GM21723 (cell line): ENCODE results near the gene CPLX1.
"Not testable (repeated sequence)": the region's sequence is repeated elsewhere in the genome, so short reads cannot be mapped to it uniquely, and the experiment has no call there.

Source experiments
- ATAC-seq: cut with Tn5 transposase; IDR thresholded peaks from one replicate; pipeline ENCODE4 v1.9.1; 2021; ENCODE audit warnings: mild to moderate bottlenecking, moderate library complexity; ENCODE audit not compliant: unreplicated experiment

CPLX1 gene

GRCh38 chr4:763191-763810 lies 62.6 kb downstream of the CPLX1 start:
- no peak for ATAC-seq

DNA sequence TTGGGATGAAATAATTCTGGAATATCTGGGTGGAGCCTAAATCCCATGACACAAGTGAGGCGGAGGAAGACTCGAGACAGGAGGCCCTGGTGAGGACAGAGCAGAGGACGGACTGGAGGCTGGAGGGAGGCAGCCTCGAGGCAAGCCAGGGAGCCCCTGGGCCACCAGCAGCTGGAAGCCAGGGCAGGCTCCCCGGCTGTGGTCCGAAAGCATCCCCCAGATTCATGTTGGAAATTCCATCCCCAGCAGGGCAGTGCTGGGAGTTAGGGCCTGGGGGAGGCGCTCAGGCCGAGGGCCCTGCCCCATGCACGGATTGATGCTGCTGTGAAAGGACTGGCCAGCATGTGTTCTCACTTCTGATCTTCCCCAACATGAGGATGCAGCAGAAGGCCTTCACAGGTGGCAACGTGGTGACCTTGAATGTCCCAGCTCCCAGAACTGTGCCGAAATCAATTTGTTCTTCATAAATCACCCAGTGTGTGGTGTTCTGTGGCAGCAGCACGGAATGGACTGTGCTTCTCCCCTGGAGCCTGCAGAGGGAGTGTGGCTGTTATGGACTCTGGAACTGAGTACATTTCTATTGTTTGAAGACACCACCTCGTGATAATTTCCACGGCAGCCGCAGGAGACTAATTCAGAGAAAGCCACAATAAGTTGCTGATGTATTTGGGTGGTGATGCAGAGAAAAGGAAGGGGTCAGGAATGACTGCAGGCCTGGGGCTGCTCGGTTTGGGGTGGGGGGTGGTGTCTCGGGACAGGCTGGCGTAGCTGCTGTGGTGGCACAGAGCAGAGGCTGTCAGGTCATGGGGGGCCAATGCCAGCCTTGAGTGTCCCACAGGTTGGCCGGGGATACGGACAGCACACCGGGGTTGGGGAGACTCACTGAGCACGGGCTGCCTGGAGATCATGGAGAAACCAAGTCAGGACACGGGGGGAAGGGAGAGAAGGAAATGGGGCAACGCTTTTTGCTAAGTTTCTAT lies 63.4 kb downstream of the CPLX1 start:
- ATAC-seq: no peak

GRCh38 chr4:761739-762138 lies 64.2 kb downstream of the CPLX1 start:
- no peak for ATAC-seq

GRCh38 chr4:761086-761485 lies 64.8 kb downstream of the CPLX1 start:
- ATAC-seq: no peak

- no peak for ATAC-seq
Observed at GRCh38 chr4:760616-761015, 65.3 kb downstream of the CPLX1 start.

DNA sequence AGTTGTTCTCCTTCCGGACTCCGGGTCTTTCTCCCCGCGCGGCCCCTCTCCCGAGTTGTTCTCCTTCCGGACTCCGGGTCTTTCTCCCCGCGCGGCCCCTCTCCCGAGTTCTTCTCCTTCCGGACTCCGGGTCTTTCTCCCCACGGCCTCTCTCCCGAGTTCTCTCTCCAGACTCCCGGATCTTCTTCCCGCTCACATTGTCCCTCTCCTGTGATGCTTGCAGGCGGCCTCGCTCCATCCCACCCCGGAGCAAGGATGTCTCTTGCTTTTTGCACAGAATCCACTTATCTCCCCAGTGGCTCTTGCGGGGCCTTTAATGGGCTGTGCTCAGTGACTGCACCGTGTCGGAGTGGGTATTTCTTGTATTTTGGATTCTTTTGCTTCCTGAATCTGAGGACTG lies 66.1 kb downstream of the CPLX1 start:
- ATAC-seq: not testable (repeated sequence)

GRCh38 chr4:757111-757510 lies 68.8 kb downstream of the CPLX1 start:
- no peak for ATAC-seq

GRCh38 chr4:754221-755120 lies 71.5 kb downstream of the CPLX1 start:
- ATAC-seq: no peak

GRCh38 chr4:753186-753585 lies 72.7 kb downstream of the CPLX1 start:
- ATAC-seq: not testable (repeated sequence)

DNA sequence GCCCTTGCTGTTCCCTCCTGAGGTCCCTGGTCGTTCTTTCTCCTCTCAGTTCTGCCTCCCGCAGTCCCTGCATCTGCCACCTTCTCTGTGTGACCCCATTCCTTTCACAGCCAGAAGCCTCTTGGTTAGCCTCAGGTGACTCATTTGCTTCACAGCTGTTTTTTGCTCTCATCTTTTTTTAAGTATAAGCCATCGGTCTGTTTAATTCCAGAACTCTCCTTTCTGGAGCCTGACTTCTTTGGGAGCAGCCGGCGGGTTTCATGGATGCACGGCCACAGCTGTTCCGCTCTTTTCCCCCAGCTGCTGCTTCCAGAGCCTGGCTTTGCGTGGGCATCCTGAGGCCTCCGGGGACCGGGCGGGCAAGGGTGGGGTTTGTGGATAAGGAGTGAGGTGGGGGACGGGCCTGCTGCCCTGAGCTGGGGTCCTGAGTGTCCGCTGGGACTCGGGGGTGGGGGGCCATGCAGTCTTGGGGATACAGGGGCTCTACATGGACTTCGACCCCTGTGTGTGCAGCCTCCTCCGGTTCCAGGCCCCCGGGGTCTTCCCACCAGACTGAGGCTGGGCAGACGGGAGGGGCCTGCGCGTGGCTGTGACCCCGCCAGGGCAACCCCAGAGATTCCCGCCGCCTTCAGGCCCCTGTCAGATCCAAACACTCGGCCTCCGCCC lies 73.6 kb downstream of the CPLX1 start:
- no peak for ATAC-seq

GRCh38 chr4:751676-752075 lies 74.3 kb downstream of the CPLX1 start:
- ATAC-seq: no peak

- ATAC-seq: no peak
Observed at GRCh38 chr4:749698-750666, 75.9 kb downstream of the CPLX1 start.

DNA sequence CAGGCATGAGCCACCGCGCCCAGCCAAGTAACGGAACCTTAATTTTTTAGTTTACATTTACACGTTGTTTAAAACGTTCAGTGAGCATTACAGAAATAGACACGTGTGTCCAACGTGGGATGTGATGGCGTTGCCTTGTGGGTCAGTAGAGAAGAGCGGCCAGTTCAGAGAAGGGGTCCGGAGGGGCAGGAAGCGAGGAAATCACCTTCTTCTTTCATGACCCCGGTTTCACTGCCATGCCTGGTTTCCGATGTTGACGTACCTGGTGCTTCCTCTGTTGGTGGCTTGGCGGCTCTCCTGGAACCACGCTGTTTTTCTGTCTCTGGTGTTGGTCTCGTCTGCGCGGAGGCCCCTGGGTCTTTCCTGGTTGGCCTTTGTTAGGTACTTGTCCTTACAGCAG lies 77.5 kb downstream of the CPLX1 start:
- no peak for ATAC-seq

- no peak for ATAC-seq
Observed at GRCh38 chr4:747546-748170, 78.3 kb downstream of the CPLX1 start.

- ATAC-seq: no peak
Observed at GRCh38 chr4:744212-744841, 81.6 kb downstream of the CPLX1 start.

DNA sequence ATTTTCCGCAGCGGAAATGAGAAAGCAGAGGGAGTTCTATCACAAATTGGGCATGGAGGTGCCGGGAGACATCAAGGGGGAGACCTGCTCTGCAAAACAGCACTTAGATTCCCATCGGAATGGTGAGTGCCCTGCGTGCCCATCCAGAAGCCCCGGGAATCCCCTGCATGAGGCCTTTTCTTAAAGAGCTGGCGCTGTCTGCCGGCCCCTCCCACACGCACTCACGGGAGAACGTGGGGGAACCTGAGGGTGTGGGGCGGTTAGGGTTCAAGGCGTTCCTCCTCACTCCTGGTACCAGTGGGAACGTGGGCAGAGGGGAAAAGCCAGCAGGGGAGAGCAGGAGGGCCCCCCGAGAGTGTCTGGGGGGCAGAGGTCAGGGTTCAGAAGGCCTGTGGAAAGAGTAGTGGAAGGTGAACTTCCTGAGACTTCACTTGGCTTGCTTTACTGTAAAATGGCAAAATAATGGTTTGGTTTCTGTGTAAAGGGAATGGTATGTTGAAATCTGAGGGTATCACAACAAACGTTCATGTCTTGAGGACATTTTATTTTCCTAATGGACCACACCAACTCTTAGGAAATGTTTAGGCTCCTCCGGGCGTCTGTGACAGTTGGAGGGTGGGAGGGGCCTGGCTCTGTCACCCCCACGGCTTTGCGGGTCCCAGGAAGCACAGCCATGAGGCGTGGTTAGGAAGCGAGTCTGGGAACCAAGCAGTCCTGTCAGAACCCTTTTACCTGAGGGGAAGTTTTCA lies 82.3 kb downstream of the CPLX1 start:
- no peak for ATAC-seq

DNA sequence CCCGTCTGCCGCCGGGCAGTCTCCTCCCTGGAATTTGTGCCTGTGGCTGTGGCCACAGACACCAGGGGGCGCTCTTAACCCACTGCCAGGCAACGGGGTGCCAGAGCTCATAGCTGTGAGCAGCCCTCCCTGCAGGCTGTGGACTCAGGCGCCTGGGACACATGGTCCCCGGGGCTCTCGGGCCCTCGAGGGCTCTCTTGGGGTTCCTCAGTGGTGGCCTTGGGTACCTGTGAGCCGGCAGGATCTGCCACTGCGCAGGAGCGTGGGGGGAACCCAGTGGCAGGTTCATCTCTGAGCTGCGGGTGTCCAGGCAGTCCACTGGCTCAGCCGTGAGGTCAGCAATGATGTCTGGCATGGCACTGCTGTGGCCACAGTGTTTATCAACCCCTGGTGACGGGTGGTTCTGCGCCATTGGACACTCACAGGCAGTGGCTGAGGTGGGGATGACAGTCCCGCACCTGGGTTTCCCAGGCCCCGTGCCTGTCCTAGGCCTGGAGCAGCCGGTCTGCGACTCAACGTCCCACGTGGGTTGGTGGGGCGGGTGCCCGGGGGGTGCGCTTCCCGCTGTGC lies 83.1 kb downstream of the CPLX1 start:
- peak; percentile 73 for ATAC-seq
